Hematopoietic multipotent progenitor cell treated with erythropoietin and hydrocortisone succinate and interleukin-3 and kit ligand, for 15 days (in vitro differentiated cells): ENCODE data around the gene MYO1F.
"Not testable (repeated sequence)": the region's sequence is repeated elsewhere in the genome, so short reads cannot be mapped to it uniquely, and the experiment has no call there.

Experiments
- DNase-seq: peaks from one replicate; pipeline ENCODE4 v3.0.0-alpha.2; 2015; ENCODE audit warnings: low spot score

MYO1F gene

DNA sequence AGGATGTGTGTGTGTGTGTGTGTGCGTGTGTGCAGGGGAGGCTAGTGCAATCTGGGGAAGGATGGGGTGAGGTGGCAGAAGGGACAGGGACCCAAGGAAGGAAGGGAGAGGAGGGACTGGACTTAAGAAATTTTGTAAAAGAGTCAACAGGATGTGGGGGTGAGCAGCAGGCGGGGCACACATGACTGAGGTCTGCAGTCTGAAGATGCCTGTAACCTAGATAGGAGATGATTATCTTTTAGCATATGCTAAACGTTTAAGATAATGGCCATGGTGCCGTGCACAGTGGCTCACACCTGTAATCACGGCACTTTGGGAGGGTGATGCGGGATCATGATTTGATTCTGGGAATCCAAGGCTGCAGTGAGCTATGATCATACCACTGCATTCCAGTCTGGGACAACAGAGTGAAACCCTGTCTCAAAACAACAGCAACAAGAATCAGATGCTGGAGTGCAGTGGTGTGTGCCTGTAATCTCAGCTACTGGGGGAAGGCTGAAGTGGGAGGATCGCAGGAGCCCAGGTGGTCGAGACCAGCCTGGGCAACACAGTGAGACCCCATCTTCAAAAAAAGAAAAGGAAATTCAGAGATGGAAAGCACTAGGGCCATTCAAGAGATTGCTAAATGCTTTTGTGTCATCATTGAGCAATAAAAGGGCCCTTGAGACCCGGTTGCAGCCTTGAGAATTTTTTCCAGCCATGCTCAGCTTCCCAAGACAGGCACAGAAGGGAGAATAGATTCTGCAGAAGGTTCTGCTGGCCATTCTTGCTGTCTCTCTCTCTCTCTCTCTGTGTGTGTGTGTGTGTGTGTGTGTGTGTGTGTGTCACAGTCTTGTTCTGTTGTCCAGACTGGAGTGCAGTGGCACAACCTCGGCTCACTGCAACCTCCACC lies 59.4 kb downstream of the MYO1F start:
- no peak for DNase-seq

DNA sequence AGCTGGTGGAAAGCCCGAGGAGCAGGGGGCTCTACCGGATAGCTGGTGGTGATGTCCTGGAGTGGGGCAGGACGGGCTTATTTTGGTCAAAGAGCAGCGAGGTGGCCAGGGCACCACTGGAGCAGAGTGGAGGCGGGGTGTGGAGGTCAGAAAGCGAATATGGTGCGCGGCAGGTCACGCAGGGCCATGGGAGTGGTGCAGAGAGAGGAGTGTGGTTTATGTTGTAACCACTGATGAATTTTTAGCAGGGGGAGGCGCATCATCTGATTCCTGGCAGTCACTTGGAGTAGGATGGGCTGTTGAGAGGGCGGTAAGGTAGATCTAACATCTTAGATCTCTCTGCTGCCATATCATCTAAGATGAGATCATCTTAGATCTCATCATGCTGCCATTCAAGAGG lies 61.9 kb downstream of the MYO1F start:
- DNase-seq, result no peak

DNA sequence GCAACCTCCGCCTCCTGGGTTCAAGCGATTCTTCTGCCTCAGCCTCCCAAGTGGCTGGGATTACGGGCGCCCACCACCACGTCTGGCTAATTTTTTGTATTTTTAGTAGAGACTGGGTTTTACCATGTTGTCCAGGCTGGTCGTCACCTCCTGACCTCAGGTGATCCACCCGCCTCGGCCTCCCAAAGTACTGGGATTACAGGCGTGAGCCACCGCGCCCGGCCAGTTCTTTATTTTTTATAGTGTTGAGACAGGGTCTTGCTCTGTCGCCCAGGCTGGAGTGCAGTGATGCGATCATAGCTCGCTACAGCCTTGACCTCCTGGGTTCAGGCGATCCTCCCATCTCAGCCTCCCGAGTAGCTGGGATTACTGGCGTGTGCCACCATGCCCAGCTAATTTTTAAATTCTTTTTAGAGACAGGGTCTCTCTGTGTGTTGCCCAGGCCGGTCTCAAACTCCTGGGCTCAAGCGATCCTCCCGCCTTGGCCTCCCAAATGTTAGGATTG lies 62.7 kb downstream of the MYO1F start:
- not testable (repeated sequence) for DNase-seq

DNA sequence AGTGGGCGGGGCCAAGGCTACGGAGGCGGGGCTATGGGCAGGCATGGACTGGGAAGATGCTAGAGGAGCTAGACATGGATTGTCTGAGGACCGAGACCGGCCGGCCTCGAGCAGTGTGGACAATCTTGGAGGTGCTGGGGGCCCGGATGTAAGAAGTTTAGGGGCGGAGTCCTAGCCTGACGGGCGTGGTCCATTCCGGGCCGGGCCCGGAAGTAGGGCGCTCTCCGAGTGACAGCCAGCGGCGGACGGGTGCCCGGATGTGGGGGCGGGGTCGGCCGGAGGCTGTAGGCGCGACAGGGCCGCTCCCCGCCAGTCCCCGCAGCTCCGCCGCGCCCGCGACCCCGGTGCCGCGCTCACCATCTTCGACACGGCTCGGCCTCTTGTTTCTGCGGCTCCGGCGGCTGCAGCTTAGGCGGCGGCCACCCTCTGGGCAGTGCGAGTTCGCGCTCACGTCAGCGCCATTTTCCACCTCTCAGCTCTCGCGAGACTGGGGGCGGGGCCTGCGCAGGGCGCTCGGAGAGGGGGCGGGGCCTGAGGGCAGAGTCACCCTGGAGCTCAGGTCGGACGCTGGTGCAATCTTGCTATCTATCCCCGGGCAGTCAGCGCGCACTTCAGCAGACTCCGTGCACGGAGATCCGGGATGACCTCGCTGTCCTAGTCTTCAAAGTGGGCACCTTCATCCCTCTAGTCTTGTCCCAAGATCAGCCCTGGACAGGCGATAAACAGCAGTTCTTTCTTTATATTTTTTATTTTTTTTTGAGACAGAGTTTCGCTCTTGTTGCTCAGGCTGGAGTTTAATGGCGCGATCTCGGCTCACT lies 63.3 kb downstream of the MYO1F start, which contains the start of gene ZNF414:
ZNF414 (minus strand) TSS at position 481 of the 818 bp plus-strand sequence; CDS start at position 360, 121 bp downstream.
- peak; percentile 97 for DNase-seq

DNA sequence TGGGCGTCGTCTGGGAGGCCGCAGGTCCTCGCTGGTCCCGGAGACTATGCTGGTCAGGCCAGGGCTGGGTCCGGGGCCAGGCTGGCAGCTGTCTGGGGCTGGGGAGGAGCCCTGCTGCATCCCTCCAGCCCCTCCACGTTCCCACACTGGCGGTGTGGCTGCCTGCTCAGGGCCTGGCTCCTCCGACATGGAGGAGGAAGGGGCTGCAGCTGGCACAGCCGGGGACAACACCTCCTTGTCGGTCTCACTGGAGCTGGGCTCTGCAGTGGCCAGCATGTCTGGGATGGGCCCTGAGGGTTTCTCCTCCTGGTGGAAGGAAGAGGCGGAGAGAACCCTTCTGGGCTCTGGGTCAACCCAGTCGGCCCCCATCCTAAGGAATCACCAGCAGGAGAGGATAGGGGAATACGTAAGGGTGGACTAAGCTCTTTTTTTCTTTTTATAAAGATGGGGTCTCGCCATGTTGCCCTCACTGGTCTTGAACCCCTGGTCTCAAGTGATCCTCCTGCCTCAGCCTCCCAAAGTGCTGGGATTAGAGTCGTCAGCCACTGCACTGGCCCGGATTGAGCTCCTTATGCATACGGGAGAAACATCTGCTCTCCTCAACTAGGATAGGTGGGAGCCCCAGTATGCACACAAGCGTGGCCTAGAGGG lies 64.1 kb downstream of the MYO1F start:
- no peak for DNase-seq

DNA sequence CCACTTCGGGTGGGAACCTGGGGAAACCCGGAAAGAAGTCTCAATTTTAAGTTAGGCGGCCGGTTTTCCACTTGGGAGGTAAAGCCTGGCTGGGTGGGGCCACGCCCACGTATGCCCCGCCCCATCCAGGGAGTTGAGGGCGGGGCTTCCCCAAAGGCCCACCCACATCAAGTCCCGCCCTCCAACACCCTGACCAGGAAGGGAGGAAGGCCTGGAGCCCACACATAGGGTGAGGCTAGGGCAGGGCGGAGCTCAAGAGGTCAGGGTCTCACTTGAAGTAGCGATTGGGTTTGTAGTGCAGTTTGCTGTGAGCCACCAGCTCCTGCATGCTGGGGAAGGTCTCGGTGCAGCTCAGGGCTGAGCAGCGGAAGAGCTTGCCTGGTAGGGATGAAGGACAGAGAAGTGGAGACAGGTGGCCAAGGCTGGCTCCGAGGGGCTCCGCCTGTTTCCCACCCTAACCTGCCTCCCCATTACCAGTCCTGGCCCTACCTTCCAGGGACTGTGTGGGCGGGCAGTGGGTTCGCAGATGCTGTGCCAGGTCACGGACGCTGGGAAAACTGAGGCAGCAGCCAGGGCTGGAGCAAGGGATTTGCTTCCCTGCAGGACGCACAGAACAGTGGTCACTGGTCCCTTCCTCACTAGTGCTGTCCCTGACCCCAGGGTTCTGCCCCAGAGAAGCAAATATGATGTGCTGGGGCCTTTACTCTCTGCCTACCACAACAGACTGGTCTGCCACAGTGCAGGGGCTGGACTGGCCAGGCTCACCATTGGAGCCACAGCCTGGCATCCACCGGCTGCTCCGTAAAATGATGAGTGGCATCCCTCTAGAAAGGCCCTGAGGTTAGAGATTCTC lies 64.9 kb downstream of the MYO1F start:
- peak; percentile 53 for DNase-seq

DNA sequence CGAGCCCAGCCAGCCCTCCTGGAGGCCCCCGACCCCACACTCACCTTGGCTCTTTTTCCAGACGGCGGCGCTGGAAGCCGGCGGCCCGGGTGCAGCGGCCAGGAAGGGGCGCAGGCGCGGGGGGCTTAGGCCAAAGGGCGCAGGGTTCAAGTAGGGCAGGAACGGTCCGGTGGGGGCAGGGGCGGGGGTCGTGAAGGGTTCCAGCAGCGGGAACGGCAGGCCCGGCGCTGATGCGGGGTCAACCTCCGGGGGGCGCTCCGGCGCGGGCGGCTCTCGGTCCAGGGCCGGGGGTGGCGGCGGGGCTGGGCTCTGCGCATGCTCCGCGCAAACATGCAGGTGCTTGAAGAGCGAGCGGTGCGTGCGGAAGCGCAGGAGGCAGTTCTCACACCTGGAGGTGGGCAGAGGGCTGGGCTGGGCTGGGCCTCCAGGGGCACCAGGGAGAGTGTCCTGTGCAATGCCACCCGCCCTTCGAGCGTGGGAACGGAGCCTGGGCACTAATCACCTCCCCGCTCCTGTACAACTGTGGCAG lies 65.6 kb downstream of the MYO1F start:
- DNase-seq, result no peak

DNA sequence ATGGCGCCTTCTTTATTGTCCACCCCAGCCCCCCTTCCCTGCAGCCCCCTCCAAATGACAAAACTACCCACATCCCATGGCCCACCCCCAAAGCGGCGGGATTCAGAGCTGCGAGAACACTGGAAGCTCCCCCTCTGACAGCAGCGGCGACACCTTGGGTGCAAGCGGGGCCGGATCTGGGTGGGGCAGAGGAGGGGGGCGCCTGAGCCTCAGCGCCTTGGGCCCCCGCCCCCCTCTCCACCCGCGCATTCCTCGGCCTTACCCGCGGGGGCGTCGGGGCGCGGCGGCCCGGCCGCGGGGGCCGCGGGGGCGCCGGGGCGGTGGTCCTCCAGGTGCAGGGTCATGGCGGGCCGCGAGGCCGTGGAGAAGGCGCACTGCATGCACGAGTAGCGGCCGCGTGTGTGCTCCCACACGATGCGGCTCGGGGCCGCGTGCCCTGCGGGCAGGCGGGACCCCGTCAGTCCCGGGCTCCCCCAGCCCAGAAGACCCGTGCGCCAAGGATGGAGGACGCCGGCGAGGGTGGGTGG lies 66.6 kb downstream of the MYO1F start:
- DNase-seq, result no peak

DNA sequence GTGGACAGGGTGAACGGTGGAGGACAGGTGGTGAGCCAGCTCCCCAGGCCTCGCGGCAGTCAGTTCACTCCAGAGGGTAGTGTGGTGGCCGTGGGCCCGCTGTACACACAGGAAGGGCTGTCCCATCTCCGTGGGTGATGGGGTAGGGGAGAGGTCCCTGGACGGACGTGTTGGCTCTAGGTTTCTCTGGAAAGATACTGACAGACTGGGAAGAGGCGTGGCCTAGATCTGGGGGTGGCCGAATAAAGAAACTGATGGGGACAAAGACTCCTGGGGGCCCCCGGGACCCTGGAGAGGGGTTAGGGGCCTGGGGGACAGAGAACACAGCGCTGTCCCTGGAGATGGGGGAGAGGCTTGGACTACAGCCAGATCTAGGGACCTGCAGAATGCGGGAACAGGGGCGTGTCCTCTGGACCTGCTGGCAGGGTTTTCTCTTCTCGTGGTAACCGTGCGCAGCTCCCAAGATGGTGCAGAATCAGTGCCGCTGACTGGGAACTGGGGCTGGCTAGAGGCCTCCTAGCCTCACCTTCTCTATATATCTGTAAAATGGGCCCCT lies 70.8 kb downstream of the MYO1F start:
- DNase-seq, result no peak

DNA sequence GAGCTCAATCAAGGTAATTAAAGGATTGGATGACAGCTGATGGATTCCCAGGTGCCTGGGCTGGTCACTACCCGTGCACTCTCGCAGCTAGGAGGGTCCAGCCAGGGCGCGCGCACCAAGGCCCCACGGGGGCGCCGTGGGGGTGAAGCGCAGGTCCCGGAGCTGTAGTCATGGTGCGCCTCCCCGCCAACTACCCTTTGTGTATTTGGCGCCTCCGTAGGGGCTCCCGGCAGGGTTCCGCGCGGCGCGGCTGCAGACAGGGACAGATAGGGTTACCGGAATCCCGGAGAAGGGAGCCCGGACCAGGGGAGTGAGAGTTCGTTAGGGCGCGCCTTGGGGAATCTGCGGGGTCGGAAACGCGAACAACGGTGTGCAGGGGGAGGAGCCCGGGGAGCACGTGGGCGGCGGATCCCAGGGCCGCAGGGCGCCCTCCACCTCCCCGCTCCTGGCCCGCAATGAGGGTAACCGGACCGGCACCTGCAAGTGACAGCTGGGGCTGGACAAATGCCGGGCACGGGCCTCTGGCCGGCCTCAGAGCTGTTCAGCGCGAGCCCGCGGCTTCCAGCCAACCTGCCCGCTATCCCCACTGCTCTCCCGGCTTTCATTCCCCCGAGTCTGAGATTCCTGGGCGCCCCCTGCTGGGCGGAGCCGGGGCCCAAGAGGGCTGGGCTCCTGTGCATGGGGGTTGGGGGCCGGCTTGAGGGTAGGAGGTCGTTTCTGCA lies 71.4 kb downstream of the MYO1F start:
- peak; percentile 66 for DNase-seq

DNA sequence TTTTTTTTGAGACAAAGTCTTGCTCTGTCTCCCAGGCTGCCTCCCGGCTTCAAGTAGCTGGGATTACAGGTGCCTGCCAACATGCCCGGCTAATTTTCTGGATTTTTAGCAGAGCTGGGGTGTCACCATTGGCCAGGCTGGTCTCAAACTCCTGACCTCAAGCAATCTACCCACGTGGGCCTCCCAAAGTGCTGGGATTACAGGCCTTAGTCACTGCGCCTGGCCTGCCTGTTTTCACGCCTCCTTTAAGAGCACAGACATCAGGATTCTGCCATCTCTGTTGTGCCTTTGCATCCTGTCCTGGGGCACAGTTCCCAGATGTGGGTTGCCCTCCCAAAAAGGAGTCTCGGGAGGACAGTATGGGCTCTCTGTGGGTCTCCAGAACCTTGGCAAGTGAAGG lies 72.3 kb downstream of the MYO1F start:
- DNase-seq, result no peak

DNA sequence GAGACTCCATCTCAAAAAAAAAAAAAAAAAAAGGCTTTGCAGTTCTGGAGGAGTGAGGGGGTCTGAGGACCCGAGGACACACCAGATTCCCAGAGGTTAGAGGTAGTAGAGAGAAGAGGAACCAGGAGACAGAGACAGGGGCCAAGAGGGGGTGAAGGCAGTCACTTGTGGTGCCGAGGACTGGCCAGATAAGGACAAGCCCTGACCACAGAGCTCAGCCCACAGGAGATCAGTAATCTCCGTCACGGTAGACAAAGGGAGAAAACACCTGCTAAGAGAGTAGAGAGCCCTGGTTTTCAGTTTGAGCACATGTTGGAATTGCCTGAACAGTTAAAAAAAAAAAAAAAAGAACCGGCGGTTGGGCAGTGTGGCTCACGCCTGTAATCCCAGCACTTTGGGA lies 73.1 kb downstream of the MYO1F start:
- no peak for DNase-seq

DNA sequence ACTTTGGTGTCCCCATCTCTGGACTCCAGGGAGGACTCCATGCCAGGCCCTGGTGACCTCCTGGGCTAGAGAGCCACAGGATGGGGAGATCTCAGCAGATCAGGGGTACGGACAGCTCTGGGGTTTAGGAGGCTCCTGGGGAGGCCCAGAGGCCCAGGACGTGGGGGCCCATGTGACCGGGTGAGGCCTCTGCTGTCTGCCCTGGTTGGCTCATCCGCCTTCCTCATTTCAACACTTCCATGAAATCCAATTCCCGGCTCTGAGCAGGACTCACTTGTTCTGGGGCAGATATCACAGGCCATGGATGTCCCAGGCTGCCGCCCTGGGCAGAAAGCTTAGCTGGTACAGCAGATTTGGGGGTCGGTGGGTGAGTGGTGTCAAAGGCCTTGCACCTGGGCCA lies 73.7 kb downstream of the MYO1F start:
- DNase-seq, result no peak

DNA sequence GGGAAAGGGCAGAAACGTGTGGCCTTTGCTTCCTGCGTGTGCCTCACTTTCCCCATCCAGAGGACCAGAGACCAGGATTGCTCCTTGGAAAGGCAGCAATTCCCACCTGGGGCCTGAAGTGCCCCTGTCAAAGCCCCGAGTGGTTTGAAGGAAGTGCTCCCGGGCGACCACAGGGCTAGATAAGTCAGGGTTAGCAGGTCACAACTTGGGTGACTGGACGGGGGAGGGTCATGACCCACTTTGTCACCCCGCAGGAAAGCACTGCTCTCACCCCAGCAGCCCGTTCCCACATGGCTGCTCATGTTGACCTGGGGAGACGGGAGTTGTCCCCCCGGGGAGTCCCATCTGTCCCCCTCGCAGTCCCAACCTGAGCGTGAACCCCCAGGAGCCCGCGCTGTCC lies 75.3 kb downstream of the MYO1F start:
- no peak for DNase-seq

DNA sequence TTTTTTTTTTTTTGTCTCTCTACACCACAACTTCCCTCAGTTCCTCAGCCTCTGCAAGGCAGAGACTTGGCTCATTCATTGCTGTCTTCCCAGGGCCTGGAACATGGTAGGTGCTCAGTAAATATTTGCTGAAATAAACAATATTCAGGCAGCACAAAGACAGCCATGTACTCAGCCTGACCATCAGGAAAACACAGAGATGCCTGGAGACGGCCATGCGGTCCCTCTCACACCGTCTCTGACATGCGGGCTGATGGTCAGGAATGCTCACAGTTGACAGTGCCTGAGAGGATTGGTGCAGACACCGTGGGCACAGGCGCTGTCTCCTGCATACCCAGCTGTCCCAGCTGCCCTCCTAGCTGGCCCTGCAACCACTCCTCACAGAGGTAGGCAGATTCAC lies 75.7 kb downstream of the MYO1F start:
- no peak for DNase-seq

DNA sequence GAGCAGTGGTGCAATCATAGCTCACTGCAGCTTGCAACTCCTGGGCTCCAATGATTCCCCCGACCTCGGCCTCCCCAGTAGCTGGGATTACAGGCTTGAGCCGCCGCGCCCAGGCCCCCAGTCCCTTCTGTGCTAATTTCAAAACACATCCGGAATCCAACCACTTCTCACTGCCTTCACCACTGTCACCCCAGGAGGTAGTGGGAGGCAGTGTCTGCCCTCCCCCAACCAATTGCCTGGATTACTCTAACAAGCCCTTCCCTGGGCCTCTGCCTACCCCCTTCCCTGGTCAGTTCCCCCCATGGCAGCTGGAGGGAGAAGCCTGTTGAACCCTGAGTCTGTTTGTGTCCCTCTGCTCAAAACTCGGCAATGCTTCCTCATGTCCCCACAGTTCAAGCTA lies 77.1 kb downstream of the MYO1F start:
- DNase-seq, result no peak

DNA sequence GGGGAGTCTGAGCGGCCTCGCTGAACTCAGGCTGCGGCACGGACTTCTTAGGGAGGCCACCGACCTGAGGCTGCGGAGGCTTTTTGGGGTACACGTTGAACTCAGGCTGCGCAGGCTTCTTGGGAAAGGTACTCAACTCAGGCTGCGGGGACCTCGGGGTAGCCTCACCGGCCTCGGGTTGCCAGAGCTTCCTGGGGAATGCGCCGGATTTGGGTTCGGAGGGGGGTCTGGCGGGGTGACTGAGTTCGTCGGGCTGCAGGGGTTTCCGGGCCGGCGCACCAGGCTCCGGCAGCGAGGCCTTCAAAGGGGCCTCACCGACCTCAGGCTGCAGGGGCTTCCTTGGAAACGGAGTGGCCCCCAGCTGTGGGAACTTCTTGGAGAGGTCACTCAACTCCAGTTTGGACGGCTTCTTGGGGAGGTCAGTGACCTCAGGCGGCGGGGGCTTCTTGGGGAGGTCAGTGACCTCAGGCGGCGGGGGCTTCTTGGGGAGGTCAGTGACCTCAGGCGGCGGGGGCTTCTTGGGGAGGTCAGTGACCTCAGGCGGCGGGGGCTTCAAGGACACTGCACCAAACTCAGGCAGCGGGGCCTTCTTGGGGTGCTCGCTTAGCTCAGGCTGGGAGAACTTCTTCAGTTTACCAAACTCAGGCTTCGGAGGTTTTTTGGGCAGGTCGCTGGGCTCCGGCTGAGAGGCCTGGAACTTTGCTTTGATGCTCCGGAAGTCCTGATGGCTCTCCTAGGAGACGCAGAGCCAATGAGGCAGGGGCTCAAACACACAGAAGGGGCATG lies 78.0 kb downstream of the MYO1F start:
- no peak for DNase-seq

DNA sequence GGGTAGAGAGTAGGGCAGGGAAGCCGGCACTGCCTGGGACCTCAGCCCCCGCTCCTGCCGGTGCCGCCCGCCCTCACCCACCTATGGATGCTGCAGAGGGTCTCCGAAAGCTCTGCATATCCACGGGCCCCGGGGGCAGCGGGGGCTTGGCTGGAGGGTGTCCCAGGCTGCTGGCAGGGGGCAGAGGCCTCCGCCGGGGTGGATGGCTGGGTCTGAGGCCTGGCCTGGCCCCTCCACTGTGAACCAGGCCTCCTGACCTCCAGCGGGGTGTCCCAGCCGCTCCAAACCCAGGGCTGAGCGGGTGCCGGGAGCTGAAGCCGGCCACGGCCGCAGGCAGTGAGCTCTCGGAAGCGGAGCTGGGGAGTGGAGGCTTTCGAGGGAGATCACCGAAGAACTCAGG lies 78.9 kb downstream of the MYO1F start:
- no peak for DNase-seq

DNA sequence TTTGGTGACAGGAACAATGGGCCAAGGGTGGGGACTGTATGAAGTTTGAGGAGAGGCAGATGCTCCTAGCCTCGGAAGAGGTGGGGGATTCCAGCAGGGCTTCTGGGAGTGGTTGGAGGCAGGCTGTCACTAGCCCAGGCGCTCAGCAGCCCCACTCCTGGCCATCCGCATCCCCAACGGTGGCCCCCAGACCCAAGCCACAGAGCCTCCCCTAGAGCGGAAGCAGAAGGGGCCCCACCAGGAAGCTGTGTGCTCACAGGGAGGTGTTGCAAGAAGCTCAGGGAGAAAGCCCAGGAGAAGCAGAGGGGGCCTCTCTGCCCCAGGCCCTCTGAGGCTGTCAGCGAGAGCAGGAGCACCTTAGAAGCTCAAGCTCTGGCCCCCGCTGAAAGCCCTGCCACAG lies 83.1 kb downstream of the MYO1F start:
- no peak for DNase-seq
